Kidney (tissue), 14 donors: Measurements from ENCODE around the gene EVA1A. TPM values are rescaled to one million over a fixed set of nuclear protein-coding genes. Genes with fewer than 3 reads are reported as not detected.

Experiments used
- DNase-seq, 5 donors: peaks; one replicate each; pipeline ENCODE4 v3.0.0-alpha.2; 2013 to 2020
- FAIRE-seq: peaks from 2 replicates; lab custom pipeline; 2012; peaks lifted over from hg19 to GRCh38; lab: Jason Lieb, UNC
- H3K27ac ChIP-seq, 2 donors: one replicate each; pipeline ENCODE4 v1.7.0; 2013; ENCODE audit warnings: low read depth in 2 of 2, low read length in 2 of 2, inconsistent platforms in 1 of 2
- H3K27me3 ChIP-seq: one replicate; pipeline ENCODE4 v1.7.1; 2013; ENCODE audit warnings: low read length, inconsistent platforms; ENCODE audit not compliant: control insufficient read depth, insufficient read depth
- H3K36me3 ChIP-seq, 3 donors: one replicate each; pipeline versions ENCODE4 v1.7.0 to v1.7.1; 2013; ENCODE audit warnings: low read length in 3 of 3, control low read depth in 1 of 3, inconsistent platforms in 1 of 3; ENCODE audit not compliant: insufficient read depth in 3 of 3, control insufficient read depth in 2 of 3
- H3K4me1 ChIP-seq, 3 donors: one replicate each; pipeline versions ENCODE4 v1.7.0 to v1.7.1; 2013; ENCODE audit warnings: low read length in 3 of 3, inconsistent platforms in 1 of 3, low read depth in 1 of 3; ENCODE audit not compliant: control insufficient read depth in 2 of 3, insufficient read depth in 2 of 3
- H3K4me3 ChIP-seq, 3 donors: one replicate each; pipeline versions ENCODE4 v1.7.0 to v1.8.1; 2013; ENCODE audit warnings: low read length in 3 of 3, control low read depth in 1 of 3, inconsistent platforms in 1 of 3
- H3K9ac ChIP-seq, 3 donors: one replicate each; pipeline versions ENCODE4 v1.7.0 to v1.7.1; 2013; ENCODE audit warnings: low read length in 3 of 3, control low read depth in 1 of 3, inconsistent platforms in 1 of 3
- H3K9me3 ChIP-seq, 3 donors: one replicate each; pipeline versions ENCODE4 v1.7.0 to v1.7.1; 2013; ENCODE audit warnings: low read length in 3 of 3, control low read depth in 1 of 3, inconsistent platforms in 1 of 3; ENCODE audit not compliant: control insufficient read depth in 2 of 3, insufficient read depth in 1 of 3
- intact Hi-C: fragments of 100-400 bp; cut with DNase I; formaldehyde crosslinking; loops from one replicate; pipeline ENCODE4 v1.11.1; 2022
- polyA plus RNA-seq: library from polyadenylated mRNA; stranded (reverse); fragments of 350-450 nt; fragmentation: Illumina TruSeq; extraction: RNeasy Lipid Tissue Mini Kit (QIAGEN cat#74804); gene quantifications from one replicate; pipeline ENCODE4 v1.2.3, GENCODE V29; 2014; ENCODE audit warnings: low read depth, low replicate concordance; ENCODE audit not compliant: insufficient read depth
- total RNA-seq: library from RNA; stranded (reverse); fragmentation: NEBNext Ultra II Directional; extraction: Animal tissue kit (Norgen Biotek cat#: 25700); gene quantifications from one replicate; pipeline ENCODE4 v1.2.1, GENCODE V29; 2021
- TF ChIP-seq, protein P1 (sequence below): IDR thresholded peaks from 3 replicates; pipeline ENCODE4 v1.5.1; 2012; ENCODE audit warnings: mild to moderate bottlenecking, moderate library complexity, borderline replicate concordance; ENCODE audit not compliant: insufficient read depth; ENCODE audit errors: extremely low read depth
- donor health status: control.
- donor health status: control.
- donor health status: control.
- donor health status: control.
- donor health status: control.
- donor health status: DM: yes; HTN: yes; CAD: no.
- donor health status: Normal renal cell carcinoma (clear cell type).

Gene EVA1A
- total and polyA plus RNA-seq, 2 donors from 2014 or later, result 28.1 to 32.4 TPM

DNA sequence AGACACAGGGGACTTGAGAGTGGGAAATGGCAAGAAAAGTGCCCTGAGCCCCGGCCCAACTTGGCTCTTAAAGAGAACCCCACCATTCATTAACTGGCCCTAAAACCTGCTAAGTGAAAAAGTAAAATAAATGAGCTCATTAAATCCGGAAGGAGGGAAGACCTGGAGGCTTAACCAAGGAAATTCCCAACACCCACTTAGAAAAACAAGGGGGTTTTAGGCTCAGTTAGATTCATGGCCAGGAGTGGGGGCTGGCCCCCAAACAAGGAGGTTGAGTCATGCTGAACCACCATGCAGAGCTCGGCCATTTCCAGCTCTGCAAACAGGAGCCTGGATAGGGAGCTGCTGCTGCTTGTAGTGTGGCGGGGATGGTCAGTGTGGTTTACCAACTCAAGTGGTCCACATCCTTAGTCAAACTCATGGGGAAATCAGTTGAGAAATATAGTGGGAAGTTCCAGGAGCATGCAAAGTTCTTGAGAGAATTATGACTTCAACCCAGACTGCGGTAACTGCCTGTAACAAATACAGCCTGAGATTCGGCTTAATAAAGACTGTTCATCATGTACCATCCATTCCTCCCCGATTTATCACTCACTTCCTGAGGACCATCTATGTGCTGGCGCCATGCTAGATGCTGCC lies 46.1 kb upstream of the EVA1A start:
- Histone ChIP-seq H3K4me1 (peaks cover 8 to 66% (median 35%) of the 10 kb centered on the region in 3 donors), H3K36me3 (no peaks in the 10 kb centered on the region), H3K27ac (peak overlapping the region; percentile 91 to 96), H3K4me3 (no peak overlapping the region), H3K9me3 (no peaks in the 10 kb centered on the region), H3K27me3 (no peaks in the 10 kb centered on the region), H3K9ac (peak overlapping the region in 1 of 3 donors; percentile 42)
- no peak for FAIRE-seq
- TF ChIP-seq, protein P1, sequence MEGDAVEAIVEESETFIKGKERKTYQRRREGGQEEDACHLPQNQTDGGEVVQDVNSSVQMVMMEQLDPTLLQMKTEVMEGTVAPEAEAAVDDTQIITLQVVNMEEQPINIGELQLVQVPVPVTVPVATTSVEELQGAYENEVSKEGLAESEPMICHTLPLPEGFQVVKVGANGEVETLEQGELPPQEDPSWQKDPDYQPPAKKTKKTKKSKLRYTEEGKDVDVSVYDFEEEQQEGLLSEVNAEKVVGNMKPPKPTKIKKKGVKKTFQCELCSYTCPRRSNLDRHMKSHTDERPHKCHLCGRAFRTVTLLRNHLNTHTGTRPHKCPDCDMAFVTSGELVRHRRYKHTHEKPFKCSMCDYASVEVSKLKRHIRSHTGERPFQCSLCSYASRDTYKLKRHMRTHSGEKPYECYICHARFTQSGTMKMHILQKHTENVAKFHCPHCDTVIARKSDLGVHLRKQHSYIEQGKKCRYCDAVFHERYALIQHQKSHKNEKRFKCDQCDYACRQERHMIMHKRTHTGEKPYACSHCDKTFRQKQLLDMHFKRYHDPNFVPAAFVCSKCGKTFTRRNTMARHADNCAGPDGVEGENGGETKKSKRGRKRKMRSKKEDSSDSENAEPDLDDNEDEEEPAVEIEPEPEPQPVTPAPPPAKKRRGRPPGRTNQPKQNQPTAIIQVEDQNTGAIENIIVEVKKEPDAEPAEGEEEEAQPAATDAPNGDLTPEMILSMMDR, result no peak
- peak in 3 of 5 donors; percentile 17 to 59 (median 58) for DNase-seq
- intact Hi-C loops, result no loop called here

DNA sequence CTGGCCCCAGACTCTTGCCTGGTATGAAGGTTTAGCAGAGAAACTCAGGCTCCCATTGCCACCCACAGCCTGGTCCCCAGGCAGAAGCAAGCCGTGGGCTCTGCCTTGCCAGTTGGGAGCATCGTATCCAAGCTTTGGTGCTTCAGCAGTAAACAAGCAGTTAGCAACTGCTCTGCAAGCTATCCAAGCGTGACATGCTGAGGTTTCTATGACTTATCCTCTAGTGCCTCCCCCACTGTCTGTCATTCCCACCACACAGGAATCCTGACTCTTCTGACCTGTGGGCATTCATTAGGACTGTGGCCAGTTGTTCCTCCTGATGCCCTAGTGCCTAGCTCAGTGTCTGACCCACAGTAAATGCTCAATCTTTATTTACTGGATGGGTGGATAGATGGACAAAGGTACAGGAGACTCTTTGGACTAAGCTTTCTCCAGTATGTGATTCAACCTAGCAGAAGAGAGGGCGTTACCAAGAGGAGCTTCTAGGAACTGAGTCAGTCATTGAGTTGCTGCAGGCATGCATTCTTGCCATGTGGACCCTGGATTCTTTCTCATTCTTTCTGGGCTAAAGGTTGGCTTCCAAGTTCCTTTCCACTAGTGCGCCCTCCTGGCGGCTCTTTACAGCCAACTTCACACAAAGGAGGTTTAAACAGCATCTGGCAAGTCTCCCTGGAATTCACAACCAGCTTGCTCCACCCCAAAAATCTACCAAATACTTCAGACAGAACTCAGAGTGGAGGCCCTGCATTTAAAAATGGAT lies 45.2 kb upstream of the EVA1A start:
- Histone ChIP-seq H3K27ac (peak overlapping the region; percentile 91 to 96), H3K27me3 (no peaks in the 10 kb centered on the region), H3K4me3 (no peak overlapping the region), H3K4me1 (peaks cover 8 to 67% (median 35%) of the 10 kb centered on the region in 3 donors), H3K9me3 (no peaks in the 10 kb centered on the region), H3K36me3 (no peaks in the 10 kb centered on the region), H3K9ac (peak overlapping the region in 1 of 3 donors; percentile 53)
- DNase-seq, result peak in 4 of 5 donors; percentile 58 to 88 (median 76)
- intact Hi-C loops, result no loop called here
- TF ChIP-seq, protein P1, result peak; percentile 11
- peak; percentile 50 for FAIRE-seq

DNA sequence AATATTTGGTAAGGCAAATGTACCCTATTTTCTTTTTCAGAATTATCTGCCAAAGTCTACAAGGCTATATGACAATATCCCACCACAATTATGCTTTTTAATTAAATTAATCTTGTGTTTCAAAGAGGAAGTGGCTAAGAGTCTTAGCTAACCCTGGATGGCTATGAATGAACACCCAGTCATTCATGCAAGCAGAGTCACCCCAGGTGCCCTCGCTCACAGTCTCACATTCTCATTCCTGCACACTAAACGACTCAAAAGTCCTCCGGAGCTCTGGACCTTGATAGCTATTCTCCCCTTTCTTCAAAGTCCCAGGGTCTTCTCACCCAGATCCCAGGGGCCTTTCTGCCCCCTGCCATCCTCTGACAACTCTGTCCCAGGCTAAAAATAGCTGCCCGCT lies 43.7 kb upstream of the EVA1A start:
- no peak overlapping the region for H3K4me3 ChIP-seq
- FAIRE-seq (no peak), DNase-seq (peak in 3 of 5 donors; percentile 57 to 76 (median 64))
- intact Hi-C loops, result no loop called here
- no peaks in the 10 kb centered on the region for H3K36me3 ChIP-seq
- TF ChIP-seq, protein P1, result no peak
- H3K9ac ChIP-seq, result no peak overlapping the region
- peaks cover 8 to 76% (median 35%) of the 10 kb centered on the region in 3 donors for H3K4me1 ChIP-seq
- H3K27me3 ChIP-seq, result no peaks in the 10 kb centered on the region
- H3K27ac ChIP-seq, result peak overlapping the region; percentile 84 to 91
- H3K9me3 ChIP-seq, result no peaks in the 10 kb centered on the region
